ENCODE results near the gene E2F7. TPM values are rescaled to one million over a fixed set of nuclear protein-coding genes. Genes with fewer than 3 reads are reported as not detected.

The E2F7 gene
- total RNA-seq, 4 donors from 2014 or later, result 0.83 to 5.2 (median 1.9) TPM

- no peak for TF ChIP-seq EP300 (IDR thresholded peaks at IDR 0.05)
- TF ChIP-seq, protein P1, sequence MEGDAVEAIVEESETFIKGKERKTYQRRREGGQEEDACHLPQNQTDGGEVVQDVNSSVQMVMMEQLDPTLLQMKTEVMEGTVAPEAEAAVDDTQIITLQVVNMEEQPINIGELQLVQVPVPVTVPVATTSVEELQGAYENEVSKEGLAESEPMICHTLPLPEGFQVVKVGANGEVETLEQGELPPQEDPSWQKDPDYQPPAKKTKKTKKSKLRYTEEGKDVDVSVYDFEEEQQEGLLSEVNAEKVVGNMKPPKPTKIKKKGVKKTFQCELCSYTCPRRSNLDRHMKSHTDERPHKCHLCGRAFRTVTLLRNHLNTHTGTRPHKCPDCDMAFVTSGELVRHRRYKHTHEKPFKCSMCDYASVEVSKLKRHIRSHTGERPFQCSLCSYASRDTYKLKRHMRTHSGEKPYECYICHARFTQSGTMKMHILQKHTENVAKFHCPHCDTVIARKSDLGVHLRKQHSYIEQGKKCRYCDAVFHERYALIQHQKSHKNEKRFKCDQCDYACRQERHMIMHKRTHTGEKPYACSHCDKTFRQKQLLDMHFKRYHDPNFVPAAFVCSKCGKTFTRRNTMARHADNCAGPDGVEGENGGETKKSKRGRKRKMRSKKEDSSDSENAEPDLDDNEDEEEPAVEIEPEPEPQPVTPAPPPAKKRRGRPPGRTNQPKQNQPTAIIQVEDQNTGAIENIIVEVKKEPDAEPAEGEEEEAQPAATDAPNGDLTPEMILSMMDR (IDR thresholded peaks at IDR 0.05), result no peak
- no peak for TF ChIP-seq POLR2AphosphoS5 (IDR thresholded peaks at IDR 0.05)
- no peak for TF ChIP-seq POLR2A (IDR thresholded peaks at IDR 0.05)
- Histone ChIP-seq H3K36me3 (no peaks in the 10 kb centered on the region), H3K4me3 (no peak overlapping the region), H3K4me1 (no peaks in the 10 kb centered on the region), H3K27ac (no peak overlapping the region), H3K27me3 (no peaks in the 10 kb centered on the region), H3K9me3 (no peaks in the 10 kb centered on the region)
- no peak for DNase-seq (ENCODE audit: low spot score in 2 of 2)
- 83% methylated on average over 9 of the region's 9 CpGs for WGBS
These were observed 31.5 kb downstream of the E2F7 start for GRCh38 chr12:77033658-77034536.

GRCh38 chr12:77032406-77032805 lies 33.0 kb downstream of the E2F7 start:
- H3K4me3 ChIP-seq, result no peak overlapping the region
- no peak overlapping the region for H3K27ac ChIP-seq
- WGBS, result 84% methylated on average over 2 of the region's 2 CpGs
- no peak for DNase-seq (ENCODE audit: low spot score in 2 of 2)
- no peaks in the 10 kb centered on the region for H3K27me3 ChIP-seq
- no peaks in the 10 kb centered on the region for H3K9me3 ChIP-seq
- TF ChIP-seq, protein P1 (IDR thresholded peaks at IDR 0.05), result no peak
- no peak for TF ChIP-seq POLR2A (IDR thresholded peaks at IDR 0.05)
- TF ChIP-seq POLR2AphosphoS5 (IDR thresholded peaks at IDR 0.05), result no peak
- TF ChIP-seq EP300 (IDR thresholded peaks at IDR 0.05), result no peak
- H3K4me1 ChIP-seq, result no peaks in the 10 kb centered on the region
- H3K36me3 ChIP-seq, result no peaks in the 10 kb centered on the region

GRCh38 chr12:77031745-77032144 lies 33.6 kb downstream of the E2F7 start:
- TF ChIP-seq EP300 (IDR thresholded peaks at IDR 0.05) (no peak), POLR2AphosphoS5 (IDR thresholded peaks at IDR 0.05) (no peak), POLR2A (IDR thresholded peaks at IDR 0.05) (no peak)
- TF ChIP-seq, protein P1 (IDR thresholded peaks at IDR 0.05), result no peak
- 90% methylated on average over 4 of the region's 4 CpGs for WGBS
- Histone ChIP-seq H3K36me3 (no peaks in the 10 kb centered on the region), H3K4me3 (no peak overlapping the region), H3K27me3 (no peaks in the 10 kb centered on the region), H3K27ac (no peak overlapping the region), H3K9me3 (no peaks in the 10 kb centered on the region), H3K4me1 (no peaks in the 10 kb centered on the region)
- DNase-seq (ENCODE audit: low spot score in 2 of 2), result no peak

- TF ChIP-seq EP300 (IDR thresholded peaks at IDR 0.05) (no peak), POLR2A (IDR thresholded peaks at IDR 0.05) (no peak), POLR2AphosphoS5 (IDR thresholded peaks at IDR 0.05) (no peak)
- TF ChIP-seq, protein P1 (IDR thresholded peaks at IDR 0.05), result no peak
- no peak for DNase-seq (ENCODE audit: low spot score in 2 of 2)
- WGBS, result 89% methylated on average over 6 of the region's 6 CpGs
- Histone ChIP-seq H3K27ac (no peak overlapping the region), H3K4me3 (no peak overlapping the region), H3K4me1 (no peaks in the 10 kb centered on the region), H3K9me3 (no peaks in the 10 kb centered on the region), H3K27me3 (no peaks in the 10 kb centered on the region), H3K36me3 (no peaks in the 10 kb centered on the region)
These were observed 39.5 kb downstream of the E2F7 start for GRCh38 chr12:77025782-77026314.

DNA sequence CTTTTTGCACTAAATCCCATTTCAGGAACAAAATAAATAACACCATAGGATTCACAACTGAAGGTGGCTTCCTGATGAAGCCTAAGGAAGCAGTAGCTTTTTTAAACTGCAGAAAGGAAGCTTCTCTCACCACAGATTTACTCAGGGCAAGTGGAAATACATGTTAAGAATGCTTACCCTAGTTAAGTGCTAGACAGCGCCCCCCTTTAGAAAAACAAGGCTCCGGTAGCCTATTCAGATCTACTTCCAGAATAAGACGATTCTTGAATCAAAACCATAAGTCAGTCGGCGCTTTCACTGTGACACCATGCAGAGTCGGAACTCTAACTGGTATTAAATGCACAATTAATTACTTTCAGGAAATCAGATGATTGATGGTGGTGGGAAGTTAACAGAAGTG lies 41.9 kb downstream of the E2F7 start:
- Histone ChIP-seq H3K36me3 (no peaks in the 10 kb centered on the region), H3K4me1 (no peaks in the 10 kb centered on the region), H3K9me3 (no peaks in the 10 kb centered on the region), H3K4me3 (no peak overlapping the region), H3K27ac (no peak overlapping the region), H3K27me3 (no peaks in the 10 kb centered on the region)
- no peak for TF ChIP-seq EP300 (IDR thresholded peaks at IDR 0.05)
- TF ChIP-seq, protein P1 (IDR thresholded peaks at IDR 0.05), result no peak
- TF ChIP-seq POLR2AphosphoS5 (IDR thresholded peaks at IDR 0.05), result no peak
- TF ChIP-seq POLR2A (IDR thresholded peaks at IDR 0.05), result no peak
- DNase-seq (ENCODE audit: low spot score in 2 of 2), result no peak
- 90% methylated on average over 6 of the region's 6 CpGs for WGBS
